ENCODE results near the gene HDAC1.

Gene HDAC1

DNA sequence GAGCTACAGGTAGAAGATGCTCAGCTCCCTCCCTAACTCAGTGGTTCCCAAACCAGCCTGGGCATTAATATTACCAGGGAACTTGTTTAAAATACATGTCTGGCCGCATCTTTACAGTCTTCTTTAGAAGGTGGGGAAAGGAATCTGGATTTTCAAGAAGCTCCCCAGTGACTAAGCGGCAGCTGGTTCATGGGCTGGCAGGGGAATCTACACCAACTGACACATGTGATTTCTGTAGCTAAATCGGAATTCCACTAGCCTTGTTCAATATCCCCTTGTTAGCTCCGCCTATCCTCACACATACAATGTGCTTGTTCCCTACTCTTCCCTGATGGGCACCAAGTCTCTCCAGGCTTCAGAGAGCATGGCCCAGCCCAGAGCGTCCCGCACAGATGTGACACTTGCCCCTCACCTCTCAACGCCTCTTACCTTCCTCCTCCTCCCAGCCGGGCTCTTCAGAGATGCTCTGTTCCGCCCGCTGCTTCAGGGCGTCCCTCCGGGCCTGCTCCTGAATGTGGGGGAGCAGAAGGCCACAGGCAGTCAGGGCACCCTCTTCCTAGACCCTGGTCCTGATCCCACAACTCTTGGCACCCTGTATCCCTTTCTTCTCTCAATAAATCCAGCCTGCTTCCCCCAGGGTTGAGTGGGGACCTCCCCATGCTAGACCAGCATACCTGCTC is 85.8 kb downstream of the HDAC1 start:
- DNase-seq, result no peak

DNA sequence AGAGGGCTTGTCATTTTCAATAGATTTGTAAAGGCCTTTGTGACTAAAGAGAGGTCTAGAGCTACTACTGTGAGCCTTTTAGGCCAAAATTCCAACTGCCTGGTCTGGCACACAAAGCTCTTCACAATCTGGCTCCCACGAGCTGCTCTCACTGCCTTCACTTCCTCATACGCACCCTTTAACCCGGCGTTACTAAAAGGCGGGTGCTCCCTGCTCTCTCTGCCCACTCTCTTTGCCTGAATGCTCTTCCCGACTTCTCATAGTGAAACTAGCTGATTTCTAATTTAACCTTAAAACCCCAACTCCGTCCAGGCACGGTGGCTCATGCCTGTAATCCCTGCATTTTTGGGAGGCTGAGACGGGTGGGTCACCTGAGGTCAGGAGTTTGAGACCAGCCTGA is 88.2 kb downstream of the HDAC1 start:
- DNase-seq, result no peak
